Spinal cord (tissue), 10 donors: ENCODE results near the gene AFAP1L2. TPM values are rescaled to one million over a fixed set of nuclear protein-coding genes. Genes with fewer than 3 reads are reported as not detected.

ENCODE experiments used
- DNase-seq, 6 donors: peaks; one replicate each; pipeline versions ENCODE4 v3.0.0 to v3.0.0-alpha.2; 2013 to 2015; ENCODE audit warnings: low spot score in 6 of 6, low read depth in 4 of 6
- H3K27ac ChIP-seq: one replicate; pipeline ENCODE4 v1.5.1; 2013; ENCODE audit warnings: low read depth, low read length, control low read depth
- H3K27me3 ChIP-seq: one replicate; pipeline ENCODE4 v1.6.1; 2013; ENCODE audit warnings: low read length; ENCODE audit not compliant: control insufficient read depth, insufficient read depth
- H3K36me3 ChIP-seq: one replicate; pipeline ENCODE4 v1.6.1; 2013; ENCODE audit warnings: low read length; ENCODE audit not compliant: control insufficient read depth, insufficient read depth
- H3K4me1 ChIP-seq: one replicate; pipeline ENCODE4 v1.6.1; 2013; ENCODE audit warnings: low read length; ENCODE audit not compliant: control insufficient read depth, insufficient read depth
- H3K4me3 ChIP-seq: one replicate; pipeline ENCODE4 v1.5.1; 2013; ENCODE audit warnings: low read depth, low read length, control low read depth
- H3K9me3 ChIP-seq: one replicate; pipeline ENCODE4 v1.6.1; 2013; ENCODE audit warnings: low read length; ENCODE audit not compliant: control insufficient read depth, insufficient read depth
- WGBS: methylation state at CpG from one replicate; pipeline ENCODE4 v1.1.5; 2013; ENCODE audit warnings: missing lambda C conversion rate; ENCODE audit not compliant: insufficient coverage; 5-methylcytosine and 5-hydroxymethylcytosine counted together
- polyA plus RNA-seq, 2 donors: library from polyadenylated mRNA; unstranded; fragments of 120-200 nt; gene quantifications; one replicate each; pipeline ENCODE4 v1.2.1, GENCODE V29; 2013; ENCODE audit not compliant: insufficient read length in 2 of 2
- total RNA-seq, 2 donors: library from RNA; depleted of rRNA in 1 of 2; stranded (reverse); fragments of 120-200 nt in 1 of 2; fragments of >200 nt in 1 of 2; gene quantifications; one replicate each; pipeline versions ENCODE4 v1.2.3 to v1.2.4, GENCODE V29; 2013 to 2014
- donor health status: healthy.

Gene AFAP1L2
- total and polyA plus RNA-seq, 4 donors, result 47.6 to 61.5 (median 54.9) TPM

DNA sequence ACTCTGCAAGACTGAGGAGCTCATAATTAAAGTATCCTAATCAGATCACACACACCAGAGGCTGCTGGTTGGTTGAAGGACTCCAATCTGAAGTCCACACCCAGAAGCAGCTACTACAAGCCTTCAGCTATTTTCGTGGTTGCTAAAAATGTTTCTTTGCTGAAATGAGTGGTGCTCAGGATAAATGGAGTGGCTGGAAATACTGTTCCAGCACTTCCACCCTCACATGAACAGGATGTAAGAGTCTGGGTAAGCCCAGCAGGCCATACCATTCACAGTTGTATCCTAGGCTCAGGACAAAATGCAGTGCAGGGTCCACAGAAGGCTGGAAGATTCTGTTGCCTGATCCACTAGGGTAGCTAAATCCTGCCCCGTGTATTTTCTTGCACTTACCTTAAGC lies 34.1 kb downstream of the AFAP1L2 start:
- WGBS, result 54% methylated on average over 1 of the region's 2 CpGs
- DNase-seq, result no peak
- H3K4me1 ChIP-seq, result peaks cover 36% of the 10 kb centered on the region

DNA sequence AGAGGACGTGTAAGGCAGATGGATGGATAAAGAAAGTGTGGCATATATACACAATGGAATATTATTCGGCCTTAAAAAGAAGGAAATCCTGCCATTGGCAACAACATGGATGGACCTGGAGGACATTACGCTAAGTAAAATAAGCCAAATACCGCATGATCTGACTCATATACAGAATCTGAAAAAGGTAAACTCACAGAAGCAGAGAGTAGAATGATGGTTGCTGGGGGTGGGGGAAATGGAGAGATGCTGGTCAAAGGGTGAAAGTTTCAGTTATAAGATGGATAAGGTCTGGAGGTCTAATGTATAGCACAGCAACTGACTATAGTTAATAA lies 36.3 kb downstream of the AFAP1L2 start:
- Histone ChIP-seq H3K9me3 (no peaks in the 10 kb centered on the region), H3K36me3 (no peaks in the 10 kb centered on the region), H3K27me3 (no peaks in the 10 kb centered on the region), H3K4me3 (no peak overlapping the region), H3K4me1 (peaks cover 25% of the 10 kb centered on the region), H3K27ac (peak overlapping the region; percentile 81)
- no peak for DNase-seq
- 95% methylated on average over 4 of the region's 4 CpGs for WGBS

More for the DNA sequence above, 34.1 kb downstream of the AFAP1L2 start:
- H3K27ac ChIP-seq, result no peak overlapping the region
- no peaks in the 10 kb centered on the region for H3K9me3 ChIP-seq
- no peaks in the 10 kb centered on the region for H3K36me3 ChIP-seq
- no peaks in the 10 kb centered on the region for H3K27me3 ChIP-seq
- no peak overlapping the region for H3K4me3 ChIP-seq

DNA sequence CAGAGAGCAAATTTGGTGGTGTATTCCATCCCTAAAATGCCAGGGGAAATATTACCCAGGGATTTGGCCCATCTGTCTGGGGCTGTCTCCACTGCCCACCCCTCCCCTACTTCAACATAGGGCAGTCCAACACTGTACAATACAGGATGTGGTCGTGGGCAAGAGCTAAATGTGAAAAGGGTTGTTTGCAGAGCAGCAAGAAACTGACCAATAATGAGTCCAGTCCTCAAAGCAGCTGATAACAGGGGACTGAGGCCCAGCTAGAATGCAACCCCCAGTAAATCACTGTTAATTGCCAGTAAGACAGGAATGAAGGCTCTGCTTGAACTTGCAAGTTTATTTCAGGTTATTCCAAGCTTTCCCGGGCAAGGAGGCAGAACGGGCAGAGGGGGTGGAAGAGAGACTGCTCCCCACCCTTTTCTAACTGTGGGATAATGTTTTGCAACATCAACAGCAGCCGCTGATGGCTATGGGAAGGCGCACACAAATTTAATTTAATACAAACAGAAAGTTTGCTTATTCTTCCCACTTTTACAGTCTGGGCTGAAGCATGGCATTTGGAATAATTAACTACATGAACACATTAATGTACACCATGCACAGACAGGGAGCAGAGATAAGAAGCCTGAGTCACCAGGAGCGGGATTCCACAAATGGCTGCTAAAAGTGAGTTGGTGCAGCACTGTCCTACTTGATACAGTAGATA lies 36.8 kb downstream of the AFAP1L2 start:
- Histone ChIP-seq H3K4me3 (no peak overlapping the region), H3K27me3 (no peaks in the 10 kb centered on the region), H3K27ac (peak overlapping the region; percentile 81), H3K9me3 (no peaks in the 10 kb centered on the region), H3K36me3 (no peaks in the 10 kb centered on the region), H3K4me1 (peaks cover 27% of the 10 kb centered on the region)
- DNase-seq, result peak in 2 of 6 donors; percentile 30 to 39
- WGBS, result no CpG with 5 or more reads among the region's 6 CpGs

DNA sequence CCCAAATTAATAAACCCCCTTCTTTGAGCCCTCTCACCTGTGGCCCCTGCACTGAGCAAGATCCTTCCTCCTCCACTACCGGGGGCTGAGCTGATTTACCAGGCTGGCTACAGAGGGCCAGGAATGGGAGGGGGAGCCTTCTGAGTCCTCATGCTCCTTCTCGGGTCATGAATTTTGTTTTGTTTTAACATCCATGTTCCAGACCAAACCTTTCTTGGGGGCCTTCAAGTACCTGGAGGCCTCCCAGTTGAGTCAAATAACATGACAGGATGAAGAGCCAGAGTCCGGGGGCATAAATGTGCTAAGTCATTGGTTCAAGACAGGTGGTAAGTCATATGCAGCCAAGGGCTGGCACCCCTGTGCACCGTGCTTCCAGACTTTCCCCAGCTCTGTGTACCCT lies 39.6 kb downstream of the AFAP1L2 start:
- H3K27ac ChIP-seq, result no peak overlapping the region
- no peak overlapping the region for H3K4me3 ChIP-seq
- no peaks in the 10 kb centered on the region for H3K36me3 ChIP-seq
- DNase-seq, result no peak
- no peaks in the 10 kb centered on the region for H3K9me3 ChIP-seq
- H3K4me1 ChIP-seq, result peaks cover 23% of the 10 kb centered on the region
- WGBS, result 86% methylated on average over 2 of the region's 4 CpGs
- H3K27me3 ChIP-seq, result no peaks in the 10 kb centered on the region

DNA sequence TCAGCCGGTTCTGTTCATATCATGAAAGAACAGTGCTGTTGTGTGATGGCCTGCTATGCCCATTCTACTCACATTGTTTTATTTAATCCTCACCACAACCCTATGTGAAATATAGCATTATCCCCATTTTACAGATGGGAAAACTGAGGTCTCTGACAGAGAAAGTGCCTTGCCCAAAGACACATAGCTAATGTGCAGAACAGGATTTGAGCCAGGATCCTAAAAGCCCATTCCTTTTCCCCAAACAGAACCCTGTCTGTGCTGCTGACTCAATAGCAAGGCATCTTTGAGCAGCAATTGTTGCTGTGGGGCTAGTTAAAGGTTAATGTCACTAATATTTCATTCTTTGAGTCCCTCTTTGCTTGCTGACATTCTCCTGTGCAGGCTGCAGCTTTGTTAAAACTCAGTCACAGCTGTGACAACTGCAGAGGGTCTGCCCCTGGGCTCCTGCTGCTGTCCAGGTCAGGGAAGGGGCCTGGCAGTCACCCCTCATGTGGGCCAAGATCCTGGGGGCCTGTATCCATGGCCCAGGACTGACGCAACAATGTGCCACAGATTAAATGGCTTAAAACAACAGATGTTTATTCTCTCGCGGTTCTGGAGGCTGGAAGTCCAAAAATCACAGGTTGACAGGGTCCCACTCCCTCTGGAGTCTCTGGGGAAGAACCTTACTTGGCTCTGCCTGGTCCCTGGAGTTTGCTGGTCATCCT lies 40.4 kb downstream of the AFAP1L2 start:
- no peak for DNase-seq
- Histone ChIP-seq H3K27me3 (no peaks in the 10 kb centered on the region), H3K4me3 (no peak overlapping the region), H3K4me1 (peaks cover 23% of the 10 kb centered on the region), H3K27ac (no peak overlapping the region), H3K9me3 (no peaks in the 10 kb centered on the region), H3K36me3 (no peaks in the 10 kb centered on the region)
- 87% methylated on average over 3 of the region's 4 CpGs for WGBS

DNA sequence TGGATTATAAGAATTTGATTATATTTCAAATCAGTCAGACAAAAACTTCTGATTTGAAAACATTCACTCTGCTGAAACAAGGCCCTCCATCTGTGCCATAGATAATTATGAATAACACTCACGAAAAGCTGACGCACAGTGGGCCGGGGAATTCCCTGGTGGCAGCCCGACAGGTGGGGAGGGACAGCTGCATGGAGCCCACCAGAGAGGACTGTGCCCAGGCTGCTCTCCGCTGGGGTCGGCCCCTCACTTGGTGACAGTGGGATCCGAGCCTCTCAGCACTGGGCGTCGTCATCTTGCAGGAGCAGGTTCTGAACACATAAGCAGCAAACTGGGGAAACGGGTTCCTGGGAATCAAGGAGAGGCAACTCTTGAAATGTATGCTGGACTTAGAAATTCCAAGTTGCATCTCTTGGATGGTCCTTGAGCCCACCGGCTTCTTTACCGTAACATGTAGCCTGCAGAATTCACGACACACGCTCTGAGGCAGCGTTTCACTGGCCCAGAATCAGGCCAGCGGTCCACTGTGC lies 41.4 kb downstream of the AFAP1L2 start:
- Histone ChIP-seq H3K27me3 (no peaks in the 10 kb centered on the region), H3K36me3 (no peaks in the 10 kb centered on the region), H3K4me3 (no peak overlapping the region), H3K4me1 (peaks cover 23% of the 10 kb centered on the region), H3K27ac (no peak overlapping the region), H3K9me3 (no peaks in the 10 kb centered on the region)
- WGBS, result 87% methylated on average over 16 of the region's 16 CpGs
- no peak for DNase-seq

DNA sequence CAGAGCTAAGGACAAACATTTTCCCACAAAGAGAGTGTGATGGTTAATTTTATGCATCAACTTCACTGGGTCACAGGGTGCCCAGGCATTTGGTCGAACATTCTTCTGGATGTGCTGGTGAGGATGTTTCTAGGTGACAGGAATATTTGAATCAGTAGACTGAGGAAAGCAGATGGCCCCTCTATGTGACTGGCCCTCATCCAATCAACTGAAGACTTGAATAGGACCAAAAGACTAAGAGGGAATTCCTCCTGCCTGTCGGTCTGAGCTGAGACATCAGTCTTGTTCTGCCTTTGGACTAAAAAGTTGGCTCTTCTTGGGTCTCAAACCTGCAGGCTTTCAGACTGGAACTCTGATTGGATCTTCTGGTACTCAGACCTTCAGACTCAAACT lies 44.4 kb downstream of the AFAP1L2 start:
- no peak for DNase-seq
- Histone ChIP-seq H3K27ac (no peak overlapping the region), H3K4me3 (no peak overlapping the region), H3K4me1 (peaks cover 18% of the 10 kb centered on the region), H3K9me3 (no peaks in the 10 kb centered on the region), H3K27me3 (no peaks in the 10 kb centered on the region), H3K36me3 (no peaks in the 10 kb centered on the region)
- 27% methylated on average over 1 of the region's 2 CpGs for WGBS

DNA sequence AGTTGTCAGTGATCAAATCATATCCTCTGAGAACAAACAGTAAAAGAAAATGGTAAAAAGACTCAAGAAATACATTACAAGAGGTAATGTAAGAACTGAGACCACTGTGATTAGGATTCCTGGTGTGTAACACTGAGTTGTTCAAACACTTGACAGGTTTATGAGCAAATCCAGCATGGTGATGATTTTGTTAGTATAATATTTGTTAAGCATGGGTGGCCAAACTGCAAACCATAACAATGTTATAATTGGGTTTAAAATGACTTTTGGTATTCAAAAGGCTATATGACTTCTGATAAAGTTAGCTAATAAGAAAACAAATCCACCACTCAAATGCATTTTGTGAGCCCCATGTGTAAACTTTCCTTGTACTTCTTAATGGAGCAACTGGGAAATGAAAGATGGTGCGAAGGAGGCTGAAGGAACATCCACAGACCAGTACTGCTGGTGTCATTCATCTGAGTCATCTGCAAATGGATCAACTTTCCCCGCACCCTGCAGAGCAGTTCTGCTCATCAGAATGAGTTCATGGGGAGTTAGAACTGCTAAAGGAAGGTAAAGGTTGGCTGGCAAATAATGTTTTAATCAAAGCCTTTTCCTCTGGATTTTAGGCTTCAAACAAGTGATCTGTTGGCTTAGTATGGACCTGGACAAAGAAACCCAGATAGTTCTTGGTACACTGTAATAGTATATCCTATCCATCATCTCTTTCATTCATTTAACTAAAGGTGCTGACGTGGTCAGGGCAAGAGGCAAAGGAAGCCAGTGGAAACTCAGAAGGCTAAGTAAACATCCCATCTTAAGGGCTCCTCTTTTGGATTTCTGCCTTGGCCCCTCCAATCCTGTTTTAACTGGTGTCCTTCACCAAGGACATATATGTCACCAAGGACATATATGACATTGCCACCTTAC lies 45.0 kb downstream of the AFAP1L2 start:
- Histone ChIP-seq H3K27ac (no peak overlapping the region), H3K27me3 (no peaks in the 10 kb centered on the region), H3K36me3 (no peaks in the 10 kb centered on the region), H3K4me1 (peaks cover 18% of the 10 kb centered on the region), H3K4me3 (no peak overlapping the region), H3K9me3 (no peaks in the 10 kb centered on the region)
- 80% methylated on average over 1 of the region's 3 CpGs for WGBS
- DNase-seq, result peak in 1 of 6 donors; percentile 58

DNA sequence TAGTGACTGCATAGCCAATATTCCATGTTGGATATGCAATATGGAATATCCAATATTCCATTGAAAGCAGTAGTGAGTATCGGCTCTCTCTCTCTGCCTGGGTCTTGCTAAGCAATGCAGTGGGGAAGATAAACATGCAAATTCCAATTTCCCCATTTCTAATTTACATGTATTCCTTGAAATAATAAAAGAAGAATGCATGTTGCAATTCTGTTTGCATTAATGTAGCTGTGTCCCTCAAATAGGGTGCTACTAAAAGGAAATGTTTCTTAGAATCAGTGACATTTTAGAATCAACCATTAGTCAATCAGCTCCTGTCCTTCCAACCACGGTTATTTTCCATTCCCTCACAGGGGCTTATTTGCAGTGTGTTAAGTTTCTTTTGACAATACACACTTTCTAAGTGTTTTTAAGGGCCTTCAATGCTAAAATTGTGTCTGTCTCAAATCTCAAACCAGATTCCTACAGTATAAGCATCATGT lies 46.7 kb downstream of the AFAP1L2 start:
- Histone ChIP-seq H3K4me1 (peaks cover 17% of the 10 kb centered on the region), H3K36me3 (no peaks in the 10 kb centered on the region), H3K9me3 (no peaks in the 10 kb centered on the region), H3K27me3 (no peaks in the 10 kb centered on the region), H3K4me3 (no peak overlapping the region), H3K27ac (peak overlapping the region; percentile 80)
- no peak for DNase-seq
- WGBS, result 60% methylated on average over 1 of the region's 2 CpGs
